Calu3 (cell line): Measurements from ENCODE around the gene IL11RA. TPM values are rescaled to one million over a fixed set of nuclear protein-coding genes. Genes with fewer than 3 reads are reported as not detected.
"Not testable (repeated sequence)": the region's sequence is repeated elsewhere in the genome, so short reads cannot be mapped to it uniquely, and the experiment has no call there.

Experiments
- BruUV-seq: library from RNA; stranded (reverse); fragments of 400-500 nt; replicated peaks from 2 replicates; lab custom pipeline; 2021; lab: Mats Ljungman, UMichigan
- CTCF ChIA-PET: fragments of 300-600 bp; sonication (Branson Sonifier 250); formaldehyde crosslinking; loops from one replicate; lab custom pipeline; 2022; ENCODE audit warnings: antibody characterized with exemption; lab: Charles Lee
- DNase-seq: peaks from one replicate; pipeline ENCODE4 v3.0.0; 2022
- H3K27ac Mint-ChIP-seq: one replicate; pipeline ENCODE4 v1.8.0; 2022; ENCODE audit warnings: mixed read lengths; ENCODE audit not compliant: unreplicated experiment
- H3K27me3 Mint-ChIP-seq: one replicate; pipeline ENCODE4 v1.8.0; 2022; ENCODE audit warnings: mixed read lengths; ENCODE audit not compliant: unreplicated experiment
- H3K36me3 Mint-ChIP-seq: one replicate; pipeline ENCODE4 v1.8.0; 2022; ENCODE audit warnings: mild to moderate bottlenecking, moderate library complexity, mixed read lengths; ENCODE audit not compliant: insufficient read depth, unreplicated experiment
- H3K4me1 Mint-ChIP-seq: one replicate; pipeline ENCODE4 v1.8.0; 2022; ENCODE audit warnings: mild to moderate bottlenecking, low read depth, mixed read lengths; ENCODE audit not compliant: unreplicated experiment
- H3K4me3 Mint-ChIP-seq: one replicate; pipeline ENCODE4 v1.8.0; 2022; ENCODE audit warnings: mild to moderate bottlenecking, low read depth, moderate library complexity, mixed read lengths; ENCODE audit not compliant: unreplicated experiment
- H3K9me3 Mint-ChIP-seq: one replicate; pipeline ENCODE4 v1.8.0; 2022; ENCODE audit warnings: low read depth, mixed read lengths; ENCODE audit not compliant: unreplicated experiment
- intact Hi-C: fragments of 100-400 bp; cut with micrococcal nuclease; formaldehyde crosslinking; loops from one replicate; pipeline ENCODE4 v1.10.0; 2022; ENCODE audit not compliant: unreplicated experiment
- total RNA-seq: library from RNA; stranded (reverse); gene quantifications from 2 replicates; pipeline ENCODE4 v1.2.3, GENCODE V29; 2022
- TF ChIP-seq, protein P1 (sequence below): fragments of 200-600 bp; IDR thresholded peaks from one replicate; pipeline ENCODE4 v1.8.0; 2022; ENCODE audit warnings: antibody characterized with exemption; ENCODE audit not compliant: unreplicated experiment

The IL11RA gene
- total RNA-seq, 1 experiment from 2014 or later: 6.8 TPM

DNA sequence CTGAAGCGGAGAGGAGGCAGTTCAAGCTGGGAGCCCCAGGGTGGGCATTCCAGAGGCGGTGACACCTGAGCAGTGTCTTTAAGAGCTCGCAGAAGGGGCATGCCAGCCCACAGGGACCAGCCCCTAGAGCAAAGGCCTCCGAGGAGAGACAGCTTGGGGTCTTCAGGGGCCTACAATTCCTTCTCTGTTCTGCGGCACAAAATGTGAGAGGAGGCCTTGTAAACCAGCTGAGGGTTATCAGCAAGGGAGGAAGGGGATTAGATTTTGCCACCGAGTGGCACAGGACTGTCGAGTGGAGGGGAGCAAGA is 13.9 kb upstream of the IL11RA start:
- peaks cover 10% of the 10 kb centered on the region for H3K4me1 Mint-ChIP-seq
- peak overlapping the region; percentile 83 for H3K4me3 Mint-ChIP-seq
- H3K27ac Mint-ChIP-seq: peak overlapping the region; percentile 56
- TF ChIP-seq, protein P1, sequence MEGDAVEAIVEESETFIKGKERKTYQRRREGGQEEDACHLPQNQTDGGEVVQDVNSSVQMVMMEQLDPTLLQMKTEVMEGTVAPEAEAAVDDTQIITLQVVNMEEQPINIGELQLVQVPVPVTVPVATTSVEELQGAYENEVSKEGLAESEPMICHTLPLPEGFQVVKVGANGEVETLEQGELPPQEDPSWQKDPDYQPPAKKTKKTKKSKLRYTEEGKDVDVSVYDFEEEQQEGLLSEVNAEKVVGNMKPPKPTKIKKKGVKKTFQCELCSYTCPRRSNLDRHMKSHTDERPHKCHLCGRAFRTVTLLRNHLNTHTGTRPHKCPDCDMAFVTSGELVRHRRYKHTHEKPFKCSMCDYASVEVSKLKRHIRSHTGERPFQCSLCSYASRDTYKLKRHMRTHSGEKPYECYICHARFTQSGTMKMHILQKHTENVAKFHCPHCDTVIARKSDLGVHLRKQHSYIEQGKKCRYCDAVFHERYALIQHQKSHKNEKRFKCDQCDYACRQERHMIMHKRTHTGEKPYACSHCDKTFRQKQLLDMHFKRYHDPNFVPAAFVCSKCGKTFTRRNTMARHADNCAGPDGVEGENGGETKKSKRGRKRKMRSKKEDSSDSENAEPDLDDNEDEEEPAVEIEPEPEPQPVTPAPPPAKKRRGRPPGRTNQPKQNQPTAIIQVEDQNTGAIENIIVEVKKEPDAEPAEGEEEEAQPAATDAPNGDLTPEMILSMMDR: no peak
- H3K9me3 Mint-ChIP-seq: no peaks in the 10 kb centered on the region
- H3K27me3 Mint-ChIP-seq: no peaks in the 10 kb centered on the region
- no peak for DNase-seq
- BruUV-seq: TSS peak; percentile 34
- CTCF ChIA-PET: no interaction called here
- peaks cover 16% of the 10 kb centered on the region for H3K36me3 Mint-ChIP-seq
- intact Hi-C loops: no loop called here

DNA sequence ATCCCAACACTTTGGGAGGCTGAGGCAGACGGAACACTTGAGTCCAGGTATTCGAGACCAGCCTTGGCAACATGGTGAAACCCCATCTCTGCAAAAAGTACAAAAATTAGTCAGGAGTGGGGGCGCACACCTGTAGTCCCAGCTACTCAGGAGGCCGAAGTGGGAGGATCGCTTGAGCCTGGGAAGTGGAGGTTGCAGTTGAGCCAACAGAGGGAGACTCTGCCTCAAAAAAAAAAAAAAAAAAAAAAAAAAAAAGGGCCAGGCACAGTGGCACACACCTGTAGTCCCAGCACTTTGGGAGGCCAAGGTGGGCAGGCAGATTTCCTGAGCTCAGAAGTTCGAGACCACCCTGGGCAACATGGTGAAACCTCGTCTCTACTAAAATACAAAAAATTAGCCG is 12.7 kb upstream of the IL11RA start:
- H3K27me3 Mint-ChIP-seq, CTCF ChIA-PET, H3K4me3 Mint-ChIP-seq, H3K27ac Mint-ChIP-seq, DNase-seq, intact Hi-C loops, H3K9me3 Mint-ChIP-seq, BruUV-seq: not testable (repeated sequence)
- H3K4me1 Mint-ChIP-seq: peaks cover 10% of the 10 kb centered on the region
- peaks cover 16% of the 10 kb centered on the region for H3K36me3 Mint-ChIP-seq

DNA sequence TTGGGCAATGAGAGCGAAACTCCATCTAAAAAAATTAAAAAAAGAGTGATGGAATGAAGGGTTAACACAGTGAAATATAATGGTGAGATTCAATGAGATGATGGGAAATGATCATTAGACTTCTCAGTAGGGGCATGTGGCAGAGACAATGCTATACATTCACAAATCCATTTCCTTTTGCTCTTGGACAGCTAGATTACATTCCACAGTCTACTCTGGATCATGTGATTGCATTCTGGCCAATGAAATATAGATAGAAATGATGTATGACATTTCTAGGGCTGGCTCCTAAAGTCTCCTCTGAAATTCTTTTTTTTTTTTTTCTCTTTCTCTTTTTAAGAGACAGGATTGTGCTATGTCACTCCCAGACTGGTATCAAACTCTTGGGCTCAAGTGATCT is 9.3 kb upstream of the IL11RA start:
- H3K9me3 Mint-ChIP-seq: no peaks in the 10 kb centered on the region
- CTCF ChIA-PET: no interaction called here
- peaks cover 19% of the 10 kb centered on the region for H3K36me3 Mint-ChIP-seq
- no peaks in the 10 kb centered on the region for H3K27me3 Mint-ChIP-seq
- no TSS peak for BruUV-seq
- DNase-seq: no peak
- intact Hi-C loops: no loop called here
- H3K4me3 Mint-ChIP-seq: no peak overlapping the region
- TF ChIP-seq, protein P1: no peak
- no peak overlapping the region for H3K27ac Mint-ChIP-seq
- H3K4me1 Mint-ChIP-seq: peaks cover 15% of the 10 kb centered on the region

- TF ChIP-seq, protein P1: no peak
- intact Hi-C loops: no loop called here
- Mint-ChIP-seq H3K27ac (no peak overlapping the region), H3K9me3 (no peaks in the 10 kb centered on the region), H3K4me1 (peaks cover 9% of the 10 kb centered on the region), H3K4me3 (no peak overlapping the region), H3K36me3 (peaks cover 13% of the 10 kb centered on the region), H3K27me3 (no peaks in the 10 kb centered on the region)
- DNase-seq: no peak
- BruUV-seq: no TSS peak
- CTCF ChIA-PET: no interaction called here
Measured at GRCh38 chr9:34644766-34645314, 7.1 kb upstream of the IL11RA start.
